HG02678 (cell line): ENCODE measurements around the gene FNDC5.

Source experiments
- ATAC-seq: cut with Tn5 transposase; IDR thresholded peaks from one replicate; pipeline ENCODE4 v1.9.1; 2021; ENCODE audit warnings: mild to moderate bottlenecking, moderate library complexity; ENCODE audit not compliant: unreplicated experiment

The FNDC5 gene

DNA sequence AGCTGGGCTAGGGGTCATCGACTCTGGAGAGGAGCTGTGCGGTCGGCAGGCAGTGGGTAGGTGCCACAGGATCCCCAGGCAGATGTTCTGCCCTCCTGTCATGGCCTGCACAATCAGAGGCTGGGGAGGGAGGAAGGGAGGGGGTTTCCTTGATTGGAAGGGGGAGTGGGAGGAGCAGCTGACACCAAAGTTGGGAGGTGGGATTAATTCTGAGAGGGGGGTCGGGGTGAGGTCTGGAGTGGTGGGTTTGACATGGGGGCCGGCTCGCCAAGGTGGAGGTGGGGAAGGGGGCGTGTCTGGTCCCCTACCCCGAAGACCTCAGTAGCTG is 14.9 kb upstream of the FNDC5 start:
- no peak for ATAC-seq

DNA sequence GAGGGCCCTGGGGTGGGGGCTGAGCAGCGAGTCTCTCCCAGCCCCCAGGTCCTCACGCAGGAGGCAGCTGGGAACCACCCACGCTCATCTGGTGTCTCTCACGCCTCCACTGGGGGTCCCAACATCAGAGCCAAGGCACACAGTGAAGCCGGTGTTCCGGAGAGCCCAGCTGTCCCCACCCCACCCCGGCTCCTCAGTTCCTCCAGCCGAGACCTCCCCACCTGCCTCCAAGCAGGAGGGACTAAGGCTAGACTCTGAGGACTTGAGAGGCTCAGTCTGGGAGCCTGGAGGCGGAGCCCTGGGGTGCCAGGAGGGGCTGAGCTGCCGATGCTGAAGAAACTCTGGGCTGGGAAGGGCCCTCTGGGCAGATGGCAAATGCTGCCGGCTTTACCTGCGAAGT is 14.0 kb upstream of the FNDC5 start:
- no peak for ATAC-seq

DNA sequence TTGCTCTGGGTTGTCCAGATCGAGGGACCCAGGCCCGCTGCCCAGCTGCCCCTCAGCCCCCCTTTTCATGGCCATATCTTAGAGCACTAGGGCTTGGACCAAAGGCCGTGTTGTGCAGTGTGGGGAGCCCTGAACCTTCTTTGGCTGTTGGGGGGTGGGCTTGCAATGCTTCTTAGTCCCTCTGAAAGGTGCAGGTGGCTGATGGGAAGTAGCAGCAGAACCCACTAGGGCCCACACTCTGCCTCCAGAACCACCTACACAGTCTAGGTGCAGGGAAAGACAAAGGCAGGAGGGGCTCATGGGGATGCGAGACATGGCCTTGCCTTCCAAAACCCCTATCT is 13.3 kb upstream of the FNDC5 start:
- no peak for ATAC-seq

DNA sequence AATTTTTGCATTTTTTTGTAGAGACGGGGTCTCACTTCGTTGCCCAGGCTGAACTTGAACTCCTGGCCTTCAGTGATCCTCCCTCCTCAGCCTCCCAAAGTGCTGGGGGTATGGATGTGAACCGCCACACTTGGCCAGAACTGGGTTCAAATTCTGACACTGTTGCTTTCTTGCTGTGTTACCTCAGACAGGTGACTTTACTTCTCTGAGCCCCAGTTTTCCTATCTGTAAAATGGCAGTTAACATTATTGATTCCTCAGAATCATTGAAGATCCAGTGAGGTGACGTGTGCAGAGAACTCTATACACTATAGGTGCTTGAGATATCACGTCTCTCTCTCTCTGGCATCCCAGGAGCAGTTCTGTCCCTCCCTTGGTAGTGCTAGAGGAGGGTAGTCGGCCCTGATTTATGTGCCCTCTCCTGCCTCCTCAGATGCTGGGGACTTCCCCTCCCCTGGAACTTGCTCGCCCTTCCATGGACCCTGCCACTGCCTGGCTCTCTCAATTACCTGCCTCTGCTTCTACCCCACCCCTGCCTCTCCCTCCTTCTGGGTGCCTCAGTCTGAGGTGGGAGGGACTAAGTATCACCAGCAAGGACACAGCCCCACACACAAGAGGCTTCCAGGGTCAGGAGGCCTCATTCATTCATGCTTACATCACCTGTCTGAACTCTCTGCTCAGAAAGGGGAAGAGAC is 12.8 kb upstream of the FNDC5 start:
- ATAC-seq = no peak

DNA sequence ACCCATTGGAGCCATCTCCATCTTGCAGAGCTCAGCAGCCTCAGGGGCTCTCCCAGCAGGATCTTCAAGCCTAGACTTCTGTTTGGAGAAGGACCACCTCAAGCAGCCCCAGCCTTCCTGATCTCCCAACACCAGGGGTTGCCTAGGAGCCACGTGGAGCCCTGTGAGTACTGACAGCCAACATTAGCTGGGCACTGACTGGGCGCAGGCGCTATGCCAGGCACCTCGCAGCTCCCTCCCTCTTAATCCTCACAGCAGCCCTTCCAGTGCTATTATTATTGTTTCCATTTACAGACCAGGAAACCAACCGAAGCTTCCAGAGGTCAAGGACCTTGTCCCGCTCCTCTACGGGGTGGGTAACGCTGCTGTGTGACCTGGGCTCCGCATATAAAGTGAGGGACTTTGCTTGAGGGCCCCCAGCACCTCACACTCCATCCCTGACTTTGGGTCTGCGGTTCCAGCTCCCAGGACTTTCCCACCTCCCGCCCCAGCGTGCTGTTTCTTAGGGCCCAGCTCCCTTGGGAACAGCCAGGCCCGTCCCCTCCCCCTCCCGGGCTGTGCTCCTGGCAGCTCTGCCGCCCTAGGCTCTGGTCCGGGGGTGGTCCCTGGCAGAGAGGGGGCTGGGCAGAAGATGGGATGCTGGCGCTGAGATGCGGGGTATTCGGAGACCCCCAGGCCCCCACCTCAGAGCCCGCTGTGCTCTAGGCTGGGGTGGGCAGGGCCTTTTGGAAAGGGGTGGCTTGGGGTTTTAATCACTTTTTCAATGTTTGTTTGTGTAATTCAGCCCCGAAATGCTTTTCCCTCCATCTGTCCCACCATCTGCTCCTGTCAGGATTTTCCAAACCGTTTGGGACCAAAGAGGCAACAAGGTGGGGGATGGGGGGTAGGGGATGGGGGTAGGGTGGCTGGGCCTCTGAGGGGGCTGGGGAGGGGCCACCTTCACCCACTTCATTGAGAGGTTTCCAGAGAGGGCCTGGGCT is 11.4 kb upstream of the FNDC5 start:
- ATAC-seq = no peak

DNA sequence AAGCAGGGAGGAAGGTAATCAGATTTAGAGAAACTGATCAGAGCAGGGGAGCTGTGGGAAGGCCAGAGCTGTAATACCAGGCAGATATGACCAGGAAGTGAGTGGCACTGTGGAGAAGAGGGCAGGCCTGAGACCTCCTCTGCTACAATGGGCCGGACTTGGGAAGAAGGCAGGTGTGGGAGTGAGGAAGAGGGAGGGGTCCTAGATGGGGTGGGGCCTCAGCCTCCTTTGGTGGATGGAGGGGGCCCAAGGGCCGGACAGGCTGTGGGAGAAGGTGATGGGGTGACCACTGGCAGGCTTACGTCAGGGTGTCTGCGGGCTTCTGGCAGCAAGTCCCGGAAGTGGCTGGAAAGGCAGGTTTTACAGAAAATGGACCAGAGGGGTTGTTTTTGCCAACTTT is 10.6 kb upstream of the FNDC5 start:
- ATAC-seq = no peak

DNA sequence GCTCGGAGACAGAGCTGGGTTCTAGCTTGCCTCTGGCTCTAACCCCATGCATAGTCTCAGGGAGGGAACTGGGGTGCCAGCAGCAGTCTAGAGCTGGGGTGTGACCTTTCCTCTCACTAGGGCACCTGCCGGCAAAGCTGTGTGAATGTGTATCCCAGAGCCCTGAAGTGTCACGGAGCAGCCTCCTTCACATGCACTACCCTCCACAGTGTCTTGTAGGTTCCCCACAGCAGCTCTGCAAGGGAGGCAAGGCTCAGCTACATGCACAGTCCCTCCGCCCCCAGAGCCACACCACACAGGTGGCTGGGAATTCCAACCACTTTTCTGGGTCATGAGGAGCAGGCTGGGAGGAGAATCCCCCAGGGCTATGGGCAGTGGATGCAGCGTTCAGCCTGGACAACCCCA is 7.9 kb upstream of the FNDC5 start:
- no peak for ATAC-seq

DNA sequence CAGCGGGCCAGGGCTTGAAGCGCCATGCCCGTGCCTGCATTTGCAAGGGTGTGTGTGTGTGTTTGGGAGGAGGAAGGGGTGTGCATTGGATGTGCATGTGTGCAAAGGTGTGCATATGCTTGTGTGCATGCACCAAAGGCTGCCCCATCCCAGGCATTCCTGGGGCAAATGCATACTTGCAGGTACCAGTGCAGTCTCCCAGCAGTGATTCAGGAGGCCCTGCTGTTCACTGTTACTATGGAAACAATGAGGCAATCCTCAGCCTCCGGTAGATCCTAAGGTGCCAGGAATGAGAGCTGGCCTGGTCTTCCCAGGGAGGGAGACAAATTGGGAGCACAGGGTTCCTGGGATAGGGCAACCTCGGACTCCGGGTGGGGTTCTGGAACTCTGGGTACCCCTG is 7.5 kb upstream of the FNDC5 start:
- ATAC-seq = no peak

DNA sequence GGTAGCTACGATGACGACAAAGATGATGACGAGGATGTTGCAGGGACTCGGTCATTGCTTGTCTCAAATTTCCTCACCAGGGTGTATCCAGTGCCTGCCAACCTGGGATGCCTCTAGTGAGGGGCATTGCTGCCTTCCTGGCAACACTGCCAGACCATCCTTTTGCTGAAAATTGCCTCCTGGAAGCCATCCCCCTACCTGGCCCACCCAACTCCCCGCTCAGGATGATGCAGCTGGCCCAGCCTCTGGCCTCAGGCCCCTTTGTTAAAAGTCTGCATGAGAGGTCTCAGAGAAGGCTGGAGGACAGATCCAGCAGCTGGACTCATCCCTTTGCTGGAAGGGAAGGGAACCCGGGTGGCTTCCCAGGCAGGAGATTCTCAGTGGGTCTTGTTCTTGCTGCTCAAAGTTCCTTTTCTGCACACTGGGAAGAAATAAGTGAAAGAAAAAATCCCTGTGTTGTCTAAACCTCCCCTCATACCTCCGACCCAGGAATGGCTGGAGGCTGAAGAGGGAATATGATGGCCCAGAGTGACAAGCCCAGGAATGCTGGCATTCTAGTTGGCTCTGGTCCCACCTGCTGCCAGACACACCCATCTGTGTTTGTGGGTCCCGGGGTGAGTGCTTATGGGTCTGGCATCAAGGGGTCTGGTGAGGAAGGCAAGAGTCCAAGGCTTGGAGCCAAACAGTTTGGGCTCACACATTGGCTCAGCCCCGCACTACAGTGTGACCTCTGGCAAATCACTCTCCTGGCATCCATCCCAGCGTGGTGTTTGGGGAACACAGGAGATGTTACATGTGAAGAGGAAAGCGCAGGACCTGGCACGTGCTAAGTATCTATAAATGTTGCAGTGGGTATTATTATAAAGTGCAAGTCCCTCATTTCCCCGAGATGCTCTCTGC is 6.7 kb upstream of the FNDC5 start:
- ATAC-seq = no peak

DNA sequence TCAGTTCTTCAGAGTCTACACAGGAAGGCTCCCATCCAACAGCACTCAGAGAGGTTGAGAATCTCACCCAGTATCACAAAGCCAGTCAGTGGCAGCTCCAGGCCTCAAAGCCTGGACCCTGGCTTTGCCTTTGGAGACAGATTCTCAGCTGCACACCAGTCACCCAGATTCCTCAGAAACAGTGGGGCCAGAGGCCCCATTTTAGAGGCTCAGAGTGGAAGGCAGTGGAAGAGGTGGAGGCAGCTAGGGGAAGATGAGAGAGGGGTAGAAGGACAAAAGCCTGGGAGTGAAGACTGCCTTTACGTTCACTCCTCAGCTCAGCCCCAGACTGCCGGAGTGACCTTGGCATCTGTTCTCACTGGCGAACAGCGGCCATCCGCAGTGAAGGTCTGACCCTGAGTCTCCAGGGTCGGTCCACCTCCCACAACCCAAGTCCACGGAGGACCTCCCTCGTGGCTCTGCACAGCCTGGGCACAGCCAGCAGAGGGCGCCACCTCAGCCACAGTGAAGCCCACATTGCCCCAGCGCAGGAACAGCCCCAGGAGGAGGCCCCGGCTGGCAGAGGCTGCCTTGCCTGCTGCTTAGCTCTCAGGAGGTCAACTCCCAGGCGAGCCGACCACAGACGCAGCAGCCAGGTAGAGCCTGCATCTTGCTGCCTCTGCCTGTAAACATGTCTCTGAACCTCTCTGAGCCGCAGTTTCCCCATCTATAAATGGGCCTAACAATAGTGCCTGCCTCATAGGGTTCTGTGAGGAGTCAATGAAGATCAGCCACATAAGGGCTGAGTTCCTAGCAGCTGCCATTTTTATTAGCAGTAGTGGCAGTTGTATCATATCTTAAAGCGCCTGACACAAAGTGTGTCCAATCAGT is 5.9 kb upstream of the FNDC5 start:
- ATAC-seq = no peak

DNA sequence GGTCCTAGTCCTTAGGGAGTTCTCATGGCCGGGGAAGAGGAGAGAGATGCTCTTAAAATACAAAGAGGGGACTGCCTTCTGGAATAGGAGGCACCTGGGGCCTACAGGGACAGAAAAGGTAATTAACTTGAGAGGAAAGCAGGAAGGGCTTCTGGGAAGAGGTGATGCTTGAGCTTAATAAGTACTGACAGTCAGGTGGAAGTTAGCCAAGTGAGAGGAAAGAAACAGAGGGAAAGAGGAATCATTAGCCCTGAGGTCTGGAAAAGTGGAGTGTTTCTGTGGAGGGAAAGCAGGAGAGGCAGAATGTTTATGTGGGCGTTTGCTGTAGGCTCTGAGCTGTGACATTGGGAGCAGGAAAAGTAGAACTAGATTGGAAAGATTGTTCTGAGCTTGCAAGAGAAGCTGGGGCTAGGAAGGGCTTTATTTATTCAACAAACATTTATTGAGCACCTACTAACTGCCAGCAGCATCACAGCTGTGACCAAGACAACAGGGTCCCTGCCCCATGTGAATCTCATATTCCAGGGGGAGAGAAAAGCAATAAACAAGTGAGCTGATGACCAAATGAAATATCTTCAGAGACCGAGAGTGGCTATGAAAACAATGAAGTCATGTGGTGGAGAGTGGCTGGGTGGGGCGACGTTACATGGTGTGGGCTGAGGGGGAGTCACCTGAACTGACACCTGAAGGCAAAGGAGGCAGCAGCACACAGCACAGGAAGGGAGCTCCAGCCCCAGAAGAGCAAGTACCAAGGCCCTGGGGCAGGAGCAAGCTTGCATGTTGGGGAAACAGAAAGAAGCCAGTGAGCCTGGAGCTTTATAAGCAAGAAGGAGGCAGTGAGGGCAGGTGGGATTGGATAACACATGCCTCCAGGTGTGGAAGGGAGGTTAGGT is 4.4 kb upstream of the FNDC5 start:
- ATAC-seq = no peak

DNA sequence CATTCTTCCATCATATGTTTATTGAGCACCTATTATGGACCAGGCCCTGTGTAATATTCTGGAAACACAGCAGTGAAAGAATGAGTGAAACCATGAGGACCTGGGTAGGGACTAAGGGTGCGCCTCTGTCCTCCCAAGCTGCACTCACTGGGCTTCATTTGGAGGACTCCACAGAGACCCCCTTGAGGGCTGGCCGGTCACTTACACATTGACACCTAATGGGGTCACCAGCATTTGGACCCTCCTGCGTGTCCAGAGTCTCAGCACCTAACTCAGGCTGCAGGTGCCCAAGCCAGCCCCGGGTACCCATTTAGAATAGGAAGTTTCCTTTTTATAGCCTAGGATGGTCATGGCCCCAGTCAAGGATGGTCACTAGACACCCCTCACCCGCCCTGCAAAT is 2.8 kb upstream of the FNDC5 start:
- no peak for ATAC-seq

DNA sequence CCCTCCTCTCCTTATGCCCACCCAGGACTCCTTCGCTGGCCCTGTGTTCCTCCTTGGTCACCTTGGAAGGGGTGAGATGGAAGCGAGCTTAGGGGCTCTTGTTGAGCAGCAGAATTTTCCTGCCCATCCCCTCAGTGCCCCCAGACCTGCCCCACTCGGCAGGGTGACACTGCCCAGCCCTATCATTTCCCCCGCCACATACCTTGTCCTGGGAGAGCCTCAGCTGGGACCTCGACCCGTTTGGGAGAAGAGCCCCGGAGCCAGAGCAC is 1.4 kb upstream of the FNDC5 start:
- ATAC-seq = no peak

DNA sequence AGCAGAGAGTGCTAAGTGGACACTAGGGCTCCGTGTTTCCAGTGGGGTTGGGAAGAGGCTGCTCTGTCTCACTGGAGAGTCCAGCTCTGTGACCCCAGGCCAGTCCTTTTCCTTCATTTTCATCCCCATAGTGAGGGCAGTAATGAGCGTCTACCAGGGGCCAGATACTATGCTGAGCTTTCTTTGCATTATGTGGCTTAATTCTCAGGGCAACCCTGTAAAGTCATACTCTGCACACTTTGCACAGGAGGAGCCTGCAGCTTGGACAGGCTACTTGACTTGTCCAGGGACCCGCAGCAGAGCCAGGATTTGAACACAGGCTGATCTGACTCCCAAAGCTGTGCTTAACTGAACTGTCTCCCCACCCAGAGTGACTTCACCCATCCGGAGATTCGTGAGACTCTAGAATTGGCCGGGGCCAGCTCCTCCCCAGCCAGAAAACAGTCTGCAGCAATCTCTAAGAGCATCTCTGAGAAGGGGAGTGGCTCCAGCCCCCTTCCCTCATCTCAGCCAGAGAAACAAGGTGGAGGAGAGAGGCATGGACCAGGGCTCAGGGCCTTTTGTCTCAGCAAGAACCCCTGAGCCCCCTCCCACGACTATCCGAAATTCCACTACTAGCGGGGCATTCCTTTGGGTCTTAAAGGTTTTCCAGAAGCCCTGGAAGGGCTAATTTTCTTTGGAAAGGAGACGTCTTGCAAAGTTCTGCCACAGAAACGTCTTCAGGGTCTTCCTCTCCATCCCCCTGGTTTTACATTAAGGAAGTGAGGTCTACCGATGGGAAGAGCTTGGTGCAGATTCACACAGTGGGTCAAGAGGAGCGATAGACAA is 866 bp upstream of the FNDC5 start:
- no peak for ATAC-seq

DNA sequence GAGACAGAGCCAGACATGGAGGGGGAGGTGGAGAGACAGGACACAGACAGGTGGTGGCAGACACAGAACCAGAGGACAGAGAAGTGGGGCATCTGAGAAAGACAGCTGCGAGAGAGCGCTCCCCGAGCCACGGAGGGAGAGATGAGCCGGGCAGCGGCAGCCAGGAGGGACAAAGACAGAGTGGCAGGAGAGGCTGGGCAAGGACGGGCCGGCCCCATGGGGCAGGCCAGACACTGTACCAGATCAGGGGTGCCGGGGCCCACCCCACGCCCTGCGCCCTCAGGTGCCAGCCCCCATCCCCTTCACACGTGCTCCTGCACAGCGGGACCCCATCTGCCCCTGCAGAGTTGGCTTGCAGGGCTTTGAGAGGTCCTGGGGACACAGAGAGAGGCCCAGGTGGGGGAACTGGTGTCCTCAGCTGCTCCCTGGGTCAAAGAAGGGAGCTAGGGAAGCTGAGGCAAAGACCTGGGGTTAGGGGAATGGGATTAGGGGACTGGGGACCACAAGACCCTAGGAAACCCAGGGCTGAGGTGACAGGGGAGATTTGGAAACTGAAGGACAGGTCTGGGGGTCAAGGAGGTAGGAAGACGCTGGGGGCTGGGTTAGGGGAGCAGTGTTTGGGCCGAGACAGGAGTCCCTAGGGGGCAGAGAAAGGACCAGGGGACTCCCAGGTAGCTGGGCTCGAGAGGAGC is 643 bp downstream of the FNDC5 start:
- ATAC-seq = no peak

DNA sequence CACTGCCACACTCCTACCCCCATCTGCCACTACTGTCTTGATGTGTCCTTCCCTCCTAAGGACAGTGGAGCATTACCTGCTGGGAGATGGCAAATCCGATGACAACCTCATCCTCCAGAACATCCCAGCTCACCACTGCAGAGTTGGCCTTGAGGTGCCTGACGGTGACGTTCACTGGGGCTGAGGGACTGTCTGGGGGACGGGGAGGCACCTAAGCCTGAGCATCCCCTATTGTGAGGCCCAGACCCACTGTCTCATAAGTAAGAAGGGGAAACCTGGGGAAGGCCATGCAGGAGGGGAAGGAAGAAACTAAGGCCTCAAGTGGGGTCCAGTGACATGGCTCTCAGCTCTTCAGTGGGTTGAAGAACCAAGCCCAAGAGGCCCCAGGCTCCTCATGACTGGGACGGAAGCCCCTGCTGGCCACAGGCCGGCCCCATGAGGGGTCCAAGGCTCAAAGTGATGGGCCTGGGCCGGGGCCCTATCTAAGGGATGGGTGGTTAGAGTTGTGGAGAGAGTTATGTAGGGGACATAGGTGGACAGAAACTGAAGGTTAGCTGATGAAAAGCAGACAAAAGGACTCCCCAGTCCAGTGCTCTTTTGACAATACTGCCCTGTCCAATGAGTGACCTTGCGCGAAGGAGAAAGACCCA is 1.8 kb downstream of the FNDC5 start:
- ATAC-seq = no peak

DNA sequence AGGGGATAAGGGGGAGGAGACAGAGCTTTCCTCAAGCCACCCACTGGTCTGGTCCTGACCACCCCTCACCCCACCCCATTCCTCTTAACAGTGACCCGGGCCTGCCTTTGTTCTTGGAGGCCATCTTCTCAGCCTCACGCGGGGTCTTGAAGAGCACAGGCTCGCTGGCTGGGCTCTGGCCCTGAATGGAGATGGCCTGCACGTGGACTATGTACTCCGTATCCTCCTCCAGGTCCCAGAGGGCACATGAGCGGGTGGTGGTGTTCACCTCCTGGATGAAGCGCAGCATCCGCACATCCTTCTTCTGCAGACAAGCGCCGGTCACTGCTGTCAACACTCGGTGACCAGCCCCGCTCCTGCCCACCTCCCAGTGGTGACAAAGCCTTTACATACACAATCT is 2.6 kb downstream of the FNDC5 start:
- no peak for ATAC-seq

DNA sequence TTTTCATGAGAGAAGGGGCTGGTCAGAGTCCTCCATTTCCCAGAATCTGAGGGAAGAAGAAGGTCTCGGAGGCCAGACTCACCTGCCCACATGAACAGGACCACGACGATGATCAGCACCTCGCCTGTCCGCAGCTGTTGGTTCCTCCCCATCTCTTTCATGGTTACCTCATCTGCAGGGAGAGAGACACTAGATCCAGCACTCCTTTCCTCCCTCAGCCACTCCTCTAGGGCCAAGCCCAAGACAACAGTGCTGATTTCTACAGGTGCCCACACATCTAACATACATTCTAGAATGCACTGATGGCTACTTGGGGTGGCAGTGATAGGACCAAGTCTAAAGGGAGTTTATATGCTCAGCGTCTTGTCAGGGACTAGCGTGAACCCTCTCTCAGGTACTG is 3.0 kb downstream of the FNDC5 start:
- ATAC-seq = no peak
